Thyroid gland (tissue), 4 donors: Measurements from ENCODE around the gene ZBTB7C. TPM values are rescaled to one million over a fixed set of nuclear protein-coding genes. Genes with fewer than 3 reads are reported as not detected.

Experiments used
- DNase-seq, 2 donors: peaks; one replicate each; pipeline ENCODE4 v3.0.0-alpha.2; 2019
- H3K27ac ChIP-seq, 3 donors: fragments of 200-600 bp; sonication (generic); 1 replicate in 2 of 3; 2 replicates in 1 of 3; pipeline ENCODE4 v1.5.1; 2016 to 2019; ENCODE audit warnings: mild to moderate bottlenecking in 1 of 3, moderate library complexity in 1 of 3
- H3K27me3 ChIP-seq: fragments of 200-600 bp; sonication (generic); one replicate; pipeline ENCODE4 v1.5.1; 2019
- H3K36me3 ChIP-seq, 2 donors: fragments of 200-600 bp; sonication (generic); one replicate each; pipeline ENCODE4 v1.5.1; 2016 to 2019
- H3K4me1 ChIP-seq, 2 donors: fragments of 200-600 bp; sonication (generic); one replicate each; pipeline ENCODE4 v1.5.1; 2017 to 2019
- H3K4me3 ChIP-seq, 3 donors: fragments of 200-600 bp; sonication (generic); replicated peaks in 1 of 3; 1 replicate in 2 of 3; 2 replicates in 1 of 3; pipeline ENCODE4 v1.5.1; 2016; ENCODE audit warnings: mild to moderate bottlenecking in 1 of 3
- H3K9me3 ChIP-seq: fragments of 200-600 bp; sonication (generic); one replicate; pipeline ENCODE4 v1.5.1; 2017
- POLR2A ChIP-seq, 2 donors: fragments of 450-650 bp; IDR thresholded peaks; one replicate each; pipeline ENCODE4 v1.6.1; 2017; ENCODE audit warnings: antibody characterized with exemption in 2 of 2, mild to moderate bottlenecking in 2 of 2, moderate library complexity in 1 of 2
- WGBS, 2 donors: methylation state at CpG; one replicate each; pipeline ENCODE4 v1.1.5; 2017; 5-methylcytosine and 5-hydroxymethylcytosine counted together
- intact Hi-C: fragments of 100-400 bp; cut with DNase I; formaldehyde crosslinking; loops from one replicate; pipeline ENCODE4 v1.15.1; 2023
- total RNA-seq, 4 donors: library from RNA; depleted of rRNA; stranded (reverse); fragments of >200 nt; gene quantifications; one replicate each; pipeline ENCODE4 v1.2.3, GENCODE V29; 2016
- TF ChIP-seq, protein P1 (sequence below), 6 experiments: fragments of 200-600 bp in 3 of 6; fragments of 450-650 bp in 3 of 6; sonication (generic) in 3 of 6; IDR thresholded peaks; one replicate each; pipeline ENCODE4 v1.5.1; 2016 to 2019; ENCODE audit warnings: antibody characterized with exemption in 6 of 6, mild to moderate bottlenecking in 2 of 6, inconsistent platforms in 1 of 6, moderate library complexity in 1 of 6

ZBTB7C gene
- total RNA-seq, 4 donors from 2014 or later, result 41.7 to 66.7 (median 49.5) TPM

DNA sequence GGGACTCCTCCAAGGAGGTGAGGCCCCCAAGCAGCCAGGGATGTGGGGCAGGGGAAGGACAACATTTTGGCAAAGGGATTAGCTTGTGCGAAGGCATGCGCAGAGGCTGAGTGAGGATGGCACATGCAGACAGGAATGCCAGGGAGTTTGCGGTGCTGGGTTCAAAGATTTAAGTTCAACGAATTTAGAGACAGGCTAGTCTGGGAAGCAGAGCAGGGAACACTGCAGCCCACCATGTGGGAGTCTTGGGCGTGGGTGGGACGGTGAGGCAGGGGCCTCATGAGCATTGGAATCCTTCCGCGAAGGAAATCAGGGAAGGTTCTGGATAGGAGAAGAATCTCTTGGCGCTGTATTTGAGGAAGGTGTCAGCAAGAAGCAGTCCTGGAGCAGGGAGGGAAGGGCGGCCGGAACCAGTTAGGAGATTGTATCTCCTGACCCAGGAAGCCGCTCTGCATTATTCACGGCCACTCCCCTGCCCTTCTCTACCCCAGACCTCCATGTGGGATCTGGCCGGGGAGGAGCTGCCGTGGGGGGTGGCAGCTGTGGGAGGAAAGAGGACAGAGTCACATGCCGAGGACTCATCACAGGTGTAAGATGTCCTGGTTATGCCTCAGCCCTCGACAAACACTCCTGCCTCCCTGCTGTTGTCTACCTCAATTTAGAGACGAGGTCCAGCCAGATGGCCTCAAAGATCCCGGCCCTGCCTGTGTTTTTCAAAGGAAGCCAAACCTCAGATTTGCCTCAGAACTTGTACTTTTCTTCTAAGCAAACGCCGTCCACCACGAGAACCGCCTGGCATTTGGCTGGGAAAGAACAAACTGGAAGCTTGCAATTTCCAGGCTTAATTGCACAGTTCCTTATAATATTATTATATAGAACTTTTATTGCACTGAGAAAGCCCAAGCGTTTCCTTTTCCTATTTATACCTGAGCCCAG is 355.0 kb downstream of the ZBTB7C start:
- intact Hi-C loops, result no loop called here
- Histone ChIP-seq H3K4me1 (peaks cover 35 to 47% of the 10 kb centered on the region in 2 donors), H3K27me3 (no peaks in the 10 kb centered on the region), H3K36me3 (no peaks in the 10 kb centered on the region), H3K9me3 (no peaks in the 10 kb centered on the region), H3K27ac (no peak overlapping the region), H3K4me3 (no peak overlapping the region)
- WGBS, 2 donors, result 78% methylated on average over 24 of the region's 24 CpGs
- no peak for TF ChIP-seq POLR2A (IDR thresholded peaks at IDR 0.05)
- TF ChIP-seq, protein P1, sequence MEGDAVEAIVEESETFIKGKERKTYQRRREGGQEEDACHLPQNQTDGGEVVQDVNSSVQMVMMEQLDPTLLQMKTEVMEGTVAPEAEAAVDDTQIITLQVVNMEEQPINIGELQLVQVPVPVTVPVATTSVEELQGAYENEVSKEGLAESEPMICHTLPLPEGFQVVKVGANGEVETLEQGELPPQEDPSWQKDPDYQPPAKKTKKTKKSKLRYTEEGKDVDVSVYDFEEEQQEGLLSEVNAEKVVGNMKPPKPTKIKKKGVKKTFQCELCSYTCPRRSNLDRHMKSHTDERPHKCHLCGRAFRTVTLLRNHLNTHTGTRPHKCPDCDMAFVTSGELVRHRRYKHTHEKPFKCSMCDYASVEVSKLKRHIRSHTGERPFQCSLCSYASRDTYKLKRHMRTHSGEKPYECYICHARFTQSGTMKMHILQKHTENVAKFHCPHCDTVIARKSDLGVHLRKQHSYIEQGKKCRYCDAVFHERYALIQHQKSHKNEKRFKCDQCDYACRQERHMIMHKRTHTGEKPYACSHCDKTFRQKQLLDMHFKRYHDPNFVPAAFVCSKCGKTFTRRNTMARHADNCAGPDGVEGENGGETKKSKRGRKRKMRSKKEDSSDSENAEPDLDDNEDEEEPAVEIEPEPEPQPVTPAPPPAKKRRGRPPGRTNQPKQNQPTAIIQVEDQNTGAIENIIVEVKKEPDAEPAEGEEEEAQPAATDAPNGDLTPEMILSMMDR (IDR thresholded peaks at IDR 0.05), result no peak
- DNase-seq, result no peak

DNA sequence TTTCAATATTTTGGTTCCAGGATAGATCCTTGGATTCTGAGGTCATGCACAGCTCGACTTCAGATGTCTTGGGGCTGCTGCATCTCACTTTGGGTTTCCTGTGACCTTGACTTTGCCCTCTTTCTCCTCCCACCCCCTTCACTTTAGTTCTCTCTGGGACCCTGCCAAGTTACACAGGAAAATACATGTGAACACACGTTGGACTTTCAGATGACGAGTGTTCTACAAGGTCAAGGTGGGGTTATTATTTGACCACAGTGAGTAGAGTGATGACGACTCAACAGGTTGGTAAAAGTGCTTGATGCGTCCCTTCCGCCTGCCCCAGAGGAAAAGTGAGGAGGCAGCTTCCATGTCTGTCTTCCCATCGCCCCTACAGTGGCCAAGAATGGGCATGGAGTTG is 356.3 kb downstream of the ZBTB7C start:
- Histone ChIP-seq H3K4me3 (no peak overlapping the region), H3K4me1 (peaks cover 31 to 45% of the 10 kb centered on the region in 2 donors), H3K36me3 (no peaks in the 10 kb centered on the region), H3K27ac (peak overlapping the region in 2 of 3 donors; percentile 25 to 36), H3K9me3 (no peaks in the 10 kb centered on the region), H3K27me3 (no peaks in the 10 kb centered on the region)
- TF ChIP-seq, protein P1 (IDR thresholded peaks at IDR 0.05), result no peak
- 73 to 76% methylated on average over 7 of the region's 7 CpGs for WGBS, 2 donors
- DNase-seq, result no peak
- intact Hi-C loops, result no loop called here

GRCh38 chr18:48051945-48052840 is 357.0 kb downstream of the ZBTB7C start:
- Histone ChIP-seq H3K9me3 (no peaks in the 10 kb centered on the region), H3K4me3 (no peak overlapping the region), H3K4me1 (peaks cover 31 to 52% of the 10 kb centered on the region in 2 donors), H3K36me3 (no peaks in the 10 kb centered on the region), H3K27me3 (no peaks in the 10 kb centered on the region), H3K27ac (peak overlapping the region; percentile 11 to 36 (median 25))
- WGBS, 2 donors, result 75 to 77% methylated on average over 8 of the region's 8 CpGs
- intact Hi-C loops, result no loop called here
- DNase-seq, result peak; percentile 60 to 68
- TF ChIP-seq, protein P1 (IDR thresholded peaks at IDR 0.05), result no peak
- no peak for TF ChIP-seq POLR2A (IDR thresholded peaks at IDR 0.05)

DNA sequence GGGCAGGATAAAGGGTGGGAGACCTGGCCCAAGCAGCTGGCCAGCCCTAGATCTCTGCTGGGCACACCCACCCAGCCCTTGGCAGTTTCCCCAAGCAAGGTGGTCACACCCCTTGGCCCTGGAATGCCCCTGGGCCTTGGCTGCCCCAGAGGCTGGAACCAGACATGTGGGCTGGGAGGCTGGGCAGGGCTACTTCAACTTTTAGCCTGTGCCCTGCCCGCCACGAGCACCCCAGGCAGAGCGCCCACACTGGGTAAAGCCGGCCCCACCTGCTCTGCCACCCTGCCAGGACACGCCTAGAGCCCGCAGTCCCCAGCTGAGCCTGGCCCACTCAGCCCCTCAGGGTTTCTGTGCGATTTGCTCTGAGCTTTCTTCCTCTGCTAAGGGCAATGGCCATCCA is 359.0 kb downstream of the ZBTB7C start:
- TF ChIP-seq, protein P1 (IDR thresholded peaks at IDR 0.05), result no peak
- H3K4me3 ChIP-seq, result no peak overlapping the region
- H3K27me3 ChIP-seq, result no peaks in the 10 kb centered on the region
- H3K9me3 ChIP-seq, result no peaks in the 10 kb centered on the region
- peaks cover 31 to 52% of the 10 kb centered on the region in 2 donors for H3K4me1 ChIP-seq
- no peaks in the 10 kb centered on the region for H3K36me3 ChIP-seq
- WGBS, 2 donors, result 26 to 33% methylated on average over 4 of the region's 7 CpGs
- peak; percentile 93 to 94 for DNase-seq
- intact Hi-C loops, result no loop called here
- H3K27ac ChIP-seq, result peak overlapping the region; percentile 66 to 78 (median 69)
